Uterus (tissue), 2 donors: ENCODE data around the gene BHLHE41.

ENCODE experiments used
- POLR2A ChIP-seq, 2 donors: fragments of 450-650 bp; IDR thresholded peaks; one replicate each; pipeline ENCODE4 v1.6.1; 2016; ENCODE audit warnings: antibody characterized with exemption in 2 of 2, mild to moderate bottlenecking in 1 of 2, moderate library complexity in 1 of 2
- TF ChIP-seq, protein P1 (sequence below), 4 experiments: fragments of 200-600 bp in 2 of 4; fragments of 450-650 bp in 2 of 4; sonication (generic) in 2 of 4; IDR thresholded peaks; one replicate each; pipeline ENCODE4 v1.5.1; 2016 to 2019; ENCODE audit warnings: antibody characterized with exemption in 4 of 4, mild to moderate bottlenecking in 2 of 4, moderate library complexity in 1 of 4

DNA sequence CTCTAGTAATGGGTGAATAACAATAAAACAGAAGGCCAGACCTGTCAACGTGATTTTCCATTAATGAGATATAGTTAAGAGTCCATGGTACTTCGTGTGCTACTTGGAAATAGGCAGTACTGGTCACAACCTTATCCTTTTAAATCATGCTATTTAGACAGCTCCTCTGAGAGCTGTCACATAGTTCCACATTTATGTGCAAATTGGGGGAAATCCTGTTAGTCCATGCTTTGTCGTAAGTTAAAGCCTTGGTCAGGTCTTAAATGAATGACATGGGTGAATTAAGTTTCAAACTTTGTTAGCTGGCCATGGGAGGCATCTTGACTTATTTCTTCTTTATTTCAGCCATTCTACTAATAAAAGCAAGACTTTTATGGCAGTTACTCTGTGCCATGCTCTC lies 11.9 kb upstream of the BHLHE41 start:
- TF ChIP-seq, protein P1, sequence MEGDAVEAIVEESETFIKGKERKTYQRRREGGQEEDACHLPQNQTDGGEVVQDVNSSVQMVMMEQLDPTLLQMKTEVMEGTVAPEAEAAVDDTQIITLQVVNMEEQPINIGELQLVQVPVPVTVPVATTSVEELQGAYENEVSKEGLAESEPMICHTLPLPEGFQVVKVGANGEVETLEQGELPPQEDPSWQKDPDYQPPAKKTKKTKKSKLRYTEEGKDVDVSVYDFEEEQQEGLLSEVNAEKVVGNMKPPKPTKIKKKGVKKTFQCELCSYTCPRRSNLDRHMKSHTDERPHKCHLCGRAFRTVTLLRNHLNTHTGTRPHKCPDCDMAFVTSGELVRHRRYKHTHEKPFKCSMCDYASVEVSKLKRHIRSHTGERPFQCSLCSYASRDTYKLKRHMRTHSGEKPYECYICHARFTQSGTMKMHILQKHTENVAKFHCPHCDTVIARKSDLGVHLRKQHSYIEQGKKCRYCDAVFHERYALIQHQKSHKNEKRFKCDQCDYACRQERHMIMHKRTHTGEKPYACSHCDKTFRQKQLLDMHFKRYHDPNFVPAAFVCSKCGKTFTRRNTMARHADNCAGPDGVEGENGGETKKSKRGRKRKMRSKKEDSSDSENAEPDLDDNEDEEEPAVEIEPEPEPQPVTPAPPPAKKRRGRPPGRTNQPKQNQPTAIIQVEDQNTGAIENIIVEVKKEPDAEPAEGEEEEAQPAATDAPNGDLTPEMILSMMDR (IDR thresholded peaks at IDR 0.05), result no peak
- no peak for TF ChIP-seq POLR2A (IDR thresholded peaks at IDR 0.05)
